HEK293 (cell line): ENCODE measurements around the gene KCNQ1.
A peak's percentile ranks its signal among the peaks of the same experiment; 100 is the strongest.

Source experiments
- CTCF ChIP-seq: fragments of 450-650 bp; formaldehyde crosslinking; IDR thresholded peaks from 2 replicates; pipeline ENCODE4 v1.5.1; 2016; ENCODE audit warnings: missing biosample characterization, missing genetic modification characterization
- SP2 ChIP-seq: fragments of 450-650 bp; formaldehyde crosslinking; IDR thresholded peaks from 2 replicates; pipeline ENCODE4 v1.5.1; 2016; ENCODE audit warnings: missing biosample characterization, missing genetic modification characterization
- ZEB2 ChIP-seq: fragments of 450-650 bp; formaldehyde crosslinking; IDR thresholded peaks from 2 replicates; pipeline ENCODE4 v1.5.1; 2016; ENCODE audit warnings: missing biosample characterization, missing genetic modification characterization
- ZNF548 ChIP-seq: fragments of 450-650 bp; formaldehyde crosslinking; IDR thresholded peaks from 2 replicates; pipeline ENCODE4 v1.5.1; 2016; ENCODE audit warnings: missing biosample characterization, missing genetic modification characterization
- TF ChIP-seq, protein P1 (sequence below): fragments of 450-650 bp; formaldehyde crosslinking; IDR thresholded peaks from 2 replicates; pipeline ENCODE4; 2016; ENCODE audit warnings: missing biosample characterization, missing genetic modification characterization
- TF ChIP-seq, protein P2 (sequence below): fragments of 450-650 bp; formaldehyde crosslinking; IDR thresholded peaks from 2 replicates; pipeline ENCODE4 v1.5.1; 2016; ENCODE audit warnings: missing biosample characterization, missing genetic modification characterization

DNA sequence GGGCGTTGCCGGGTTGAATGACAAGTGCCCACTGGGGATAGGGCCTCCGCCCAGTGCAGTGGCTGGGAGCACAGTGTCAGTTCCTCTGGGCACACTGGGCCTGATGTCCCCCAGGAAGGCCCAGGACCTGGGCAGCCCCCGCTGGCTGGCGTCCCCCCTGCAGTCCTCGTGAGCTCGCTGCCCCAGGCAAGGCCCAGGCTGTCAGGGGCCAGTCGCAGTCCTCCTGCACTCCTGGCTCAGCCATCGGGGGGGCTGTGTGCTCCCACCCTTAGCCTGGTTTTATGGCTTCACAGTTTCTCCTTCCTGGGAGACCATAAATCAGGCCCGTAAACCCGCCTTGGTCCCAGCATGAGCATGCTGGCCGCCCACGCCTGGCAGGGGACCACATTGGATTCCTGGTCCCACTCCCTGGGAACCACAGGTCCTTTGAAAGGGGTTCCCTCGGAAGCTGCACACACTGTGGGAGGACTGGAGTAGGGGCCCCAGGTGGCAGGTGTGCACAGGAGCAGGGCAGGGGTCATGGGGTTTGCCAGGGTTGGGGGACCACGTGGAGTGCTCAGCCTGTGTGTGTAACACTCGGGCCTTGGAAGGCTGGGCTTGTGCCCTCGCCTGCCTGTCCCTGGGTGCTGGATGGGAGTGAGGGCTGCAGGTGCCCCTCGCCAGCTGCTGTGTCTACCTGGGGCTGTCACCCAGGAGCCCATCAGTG, 141.4 kb downstream of the KCNQ1 start:
- TF ChIP-seq CTCF (no peak), SP2 (tag by site-specific recombination) (no peak), ZNF548 (no peak), ZEB2 (tag by site-specific recombination) (no peak)
- TF ChIP-seq, protein P1, sequence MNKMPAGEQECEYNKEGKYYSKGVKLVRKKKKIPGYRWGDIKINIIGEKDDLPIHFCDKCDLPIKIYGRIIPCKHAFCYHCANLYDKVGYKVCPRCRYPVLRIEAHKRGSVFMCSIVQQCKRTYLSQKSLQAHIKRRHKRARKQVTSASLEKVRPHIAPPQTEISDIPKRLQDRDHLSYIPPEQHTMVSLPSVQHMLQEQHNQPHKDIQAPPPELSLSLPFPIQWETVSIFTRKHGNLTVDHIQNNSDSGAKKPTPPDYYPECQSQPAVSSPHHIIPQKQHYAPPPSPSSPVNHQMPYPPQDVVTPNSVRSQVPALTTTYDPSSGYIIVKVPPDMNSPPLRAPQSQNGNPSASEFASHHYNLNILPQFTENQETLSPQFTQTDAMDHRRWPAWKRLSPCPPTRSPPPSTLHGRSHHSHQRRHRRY (tag by site-specific recombination): no peak
- TF ChIP-seq, protein P2, sequence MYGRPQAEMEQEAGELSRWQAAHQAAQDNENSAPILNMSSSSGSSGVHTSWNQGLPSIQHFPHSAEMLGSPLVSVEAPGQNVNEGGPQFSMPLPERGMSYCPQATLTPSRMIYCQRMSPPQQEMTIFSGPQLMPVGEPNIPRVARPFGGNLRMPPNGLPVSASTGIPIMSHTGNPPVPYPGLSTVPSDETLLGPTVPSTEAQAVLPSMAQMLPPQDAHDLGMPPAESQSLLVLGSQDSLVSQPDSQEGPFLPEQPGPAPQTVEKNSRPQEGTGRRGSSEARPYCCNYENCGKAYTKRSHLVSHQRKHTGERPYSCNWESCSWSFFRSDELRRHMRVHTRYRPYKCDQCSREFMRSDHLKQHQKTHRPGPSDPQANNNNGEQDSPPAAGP: 0 out of 2 replicates have a peak, but pooled peaks have one; percentile 28
